Measurements from ENCODE around the gene SCN2B. TPM values are rescaled to one million over a fixed set of nuclear protein-coding genes. Genes with fewer than 3 reads are reported as not detected.

Gene SCN2B
- total RNA-seq, 1 donor from 2014 or later, result 0.12 TPM

- H3K27ac Mint-ChIP-seq (ENCODE audit: unreplicated experiment), result no peak overlapping the region
- H3K27me3 Mint-ChIP-seq (ENCODE audit: low read depth), result peaks cover 67% of the 10 kb centered on the region
- no peaks in the 10 kb centered on the region for H3K36me3 Mint-ChIP-seq (ENCODE audit: low read depth)
- no peaks in the 10 kb centered on the region for H3K9me3 Mint-ChIP-seq (ENCODE audit: low read depth)
- no peak for DNase-seq (ENCODE audit: low spot score)
- H3K4me1 Mint-ChIP-seq (ENCODE audit: low read depth), result no peaks in the 10 kb centered on the region
- TF ChIP-seq CTCF (IDR thresholded peaks at IDR 0.05), result no peak
- no peak overlapping the region for H3K4me3 Mint-ChIP-seq (ENCODE audit: unreplicated experiment)
These were observed 45.0 kb upstream of the SCN2B start for GRCh38 chr11:118221419-118221818.

DNA sequence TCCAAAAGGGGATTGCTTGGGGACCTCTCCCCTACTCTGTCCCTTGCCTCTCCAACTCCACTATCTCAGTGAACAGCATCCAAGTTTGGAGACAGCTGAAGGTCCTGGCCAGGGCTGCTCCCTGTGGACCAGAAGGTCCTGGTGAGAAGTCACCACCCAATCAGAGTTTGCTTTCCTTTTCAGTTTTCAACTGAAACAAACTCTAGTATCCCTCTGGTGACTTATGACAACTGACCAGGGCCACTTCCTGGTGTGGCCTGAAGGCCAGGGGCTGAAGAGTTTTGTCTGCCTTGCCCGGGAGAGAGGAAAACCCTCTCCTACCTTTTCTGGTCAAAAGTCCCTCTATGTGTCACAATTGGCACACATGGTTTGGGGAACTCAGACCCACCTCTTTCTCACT lies 43.3 kb upstream of the SCN2B start:
- Mint-ChIP-seq H3K36me3 (ENCODE audit: low read depth) (no peaks in the 10 kb centered on the region), H3K9me3 (ENCODE audit: low read depth) (no peaks in the 10 kb centered on the region), H3K27me3 (ENCODE audit: low read depth) (peaks cover 67% of the 10 kb centered on the region), H3K4me1 (ENCODE audit: low read depth) (no peaks in the 10 kb centered on the region), H3K27ac (ENCODE audit: unreplicated experiment) (no peak overlapping the region), H3K4me3 (ENCODE audit: unreplicated experiment) (no peak overlapping the region)
- no peak for TF ChIP-seq CTCF (IDR thresholded peaks at IDR 0.05)
- no peak for DNase-seq (ENCODE audit: low spot score)

GRCh38 chr11:118219244-118219643 lies 42.8 kb upstream of the SCN2B start:
- H3K9me3 Mint-ChIP-seq (ENCODE audit: low read depth), result no peaks in the 10 kb centered on the region
- no peak for TF ChIP-seq CTCF (IDR thresholded peaks at IDR 0.05)
- no peaks in the 10 kb centered on the region for H3K36me3 Mint-ChIP-seq (ENCODE audit: low read depth)
- H3K27me3 Mint-ChIP-seq (ENCODE audit: low read depth), result peaks cover 68% of the 10 kb centered on the region
- no peak overlapping the region for H3K4me3 Mint-ChIP-seq (ENCODE audit: unreplicated experiment)
- no peak for DNase-seq (ENCODE audit: low spot score)
- no peaks in the 10 kb centered on the region for H3K4me1 Mint-ChIP-seq (ENCODE audit: low read depth)
- H3K27ac Mint-ChIP-seq (ENCODE audit: unreplicated experiment), result no peak overlapping the region

- Mint-ChIP-seq H3K27me3 (ENCODE audit: low read depth) (peaks cover 73% of the 10 kb centered on the region), H3K4me3 (ENCODE audit: unreplicated experiment) (no peak overlapping the region), H3K27ac (ENCODE audit: unreplicated experiment) (no peak overlapping the region), H3K4me1 (ENCODE audit: low read depth) (no peaks in the 10 kb centered on the region), H3K9me3 (ENCODE audit: low read depth) (no peaks in the 10 kb centered on the region), H3K36me3 (ENCODE audit: low read depth) (no peaks in the 10 kb centered on the region)
- no peak for DNase-seq (ENCODE audit: low spot score)
- TF ChIP-seq CTCF (IDR thresholded peaks at IDR 0.05), result no peak
These were observed 41.1 kb upstream of the SCN2B start for GRCh38 chr11:118217575-118217974.

GRCh38 chr11:118216621-118217481 lies 40.4 kb upstream of the SCN2B start:
- peaks cover 74% of the 10 kb centered on the region for H3K27me3 Mint-ChIP-seq (ENCODE audit: low read depth)
- no peaks in the 10 kb centered on the region for H3K36me3 Mint-ChIP-seq (ENCODE audit: low read depth)
- no peaks in the 10 kb centered on the region for H3K9me3 Mint-ChIP-seq (ENCODE audit: low read depth)
- no peak for DNase-seq (ENCODE audit: low spot score)
- no peak overlapping the region for H3K27ac Mint-ChIP-seq (ENCODE audit: unreplicated experiment)
- TF ChIP-seq CTCF (IDR thresholded peaks at IDR 0.05), result no peak
- no peaks in the 10 kb centered on the region for H3K4me1 Mint-ChIP-seq (ENCODE audit: low read depth)
- H3K4me3 Mint-ChIP-seq (ENCODE audit: unreplicated experiment), result no peak overlapping the region

All from chondrocyte (in vitro differentiated cells).